AG04450 (cell line): ENCODE results near the gene ABL1. TPM values are rescaled to one million over a fixed set of nuclear protein-coding genes. Genes with fewer than 3 reads are reported as not detected.

Source experiments
- CTCF ChIA-PET: fragments of 300-600, 350-600 bp; formaldehyde crosslinking; extraction: SDS; loops from one replicate; lab custom pipeline; 2022; ENCODE audit warnings: antibody characterized with exemption, inconsistent platforms; lab: Charles Lee
- POLR2A ChIA-PET: fragments of 350-600 bp; formaldehyde crosslinking; extraction: SDS; loops from one replicate; lab custom pipeline; 2021; ENCODE audit warnings: antibody characterized with exemption, inconsistent platforms; lab: Yijun Ruan, JAX
- DNase-seq: peaks from one replicate; pipeline ENCODE4 v3.0.0-alpha.2; 2011; ENCODE audit warnings: low read depth, low spot score
- H3K27ac ChIP-seq: one replicate; pipeline ENCODE4 v1.5.1; 2012; ENCODE audit warnings: low read depth, low read length, control low read depth
- H3K27me3 ChIP-seq: one replicate; pipeline ENCODE4 v1.6.0; 2012; ENCODE audit warnings: low read length; ENCODE audit not compliant: control insufficient read depth, insufficient read depth
- H3K4me3 ChIP-seq: 2 replicates; pipeline ENCODE4 v1.5.1; 2011; ENCODE audit warnings: mild to moderate bottlenecking, low read depth, low read length, control low read depth
- H3K9me3 ChIP-seq: 2 replicates; pipeline ENCODE4 v1.5.1; 2012; ENCODE audit warnings: low read length; ENCODE audit not compliant: control insufficient read depth, insufficient read depth
- CTCF ChIP-seq: IDR thresholded peaks from 2 replicates; pipeline ENCODE4 v1.5.1; 2011; ENCODE audit warnings: low read depth, low read length, control low read depth, inconsistent platforms
- polyA plus RNA-seq: library from polyadenylated mRNA; depleted of rRNA; stranded (reverse); fragments of >200 nt; gene quantifications from 2 replicates; pipeline ENCODE4 v1.2.3, GENCODE V29; 2011

ABL1 gene
- polyA plus RNA-seq, 1 experiment, result 37.5 TPM

- DNase-seq, result no peak
- no peak overlapping the region for H3K27ac ChIP-seq
- no peak overlapping the region for H3K4me3 ChIP-seq
- CTCF ChIA-PET, result no interaction called here
- no peaks in the 10 kb centered on the region for H3K27me3 ChIP-seq
- no peaks in the 10 kb centered on the region for H3K9me3 ChIP-seq
- POLR2A ChIA-PET, result no interaction called here
- TF ChIP-seq CTCF, result no peak
These were observed 94.6 kb downstream of the ABL1 start for GRCh38 chr9:130929571-130930038.

- H3K27ac ChIP-seq, result no peak overlapping the region
- ChIA-PET POLR2A (no interaction called here), CTCF (no interaction called here)
These were observed 95.2 kb downstream of the ABL1 start for GRCh38 chr9:130930132-130930803.

GRCh38 chr9:130930804-130931349 is 95.8 kb downstream of the ABL1 start:
- DNase-seq, result no peak
- POLR2A ChIA-PET, result no interaction called here
- TF ChIP-seq CTCF, result no peak
- CTCF ChIA-PET, result interaction anchor here (1.4 kb wide), 1 partner anchor 224 kb away, joined by 4 read pairs; no protein-coding TSS in a partner anchor
- Histone ChIP-seq H3K4me3 (no peak overlapping the region), H3K27ac (no peak overlapping the region), H3K27me3 (no peaks in the 10 kb centered on the region), H3K9me3 (no peaks in the 10 kb centered on the region)

More at GRCh38 chr9:130930132-130930803, 95.2 kb downstream of the ABL1 start:
- Histone ChIP-seq H3K9me3 (no peaks in the 10 kb centered on the region), H3K27me3 (no peaks in the 10 kb centered on the region), H3K4me3 (no peak overlapping the region)
- no peak for DNase-seq
- no peak for TF ChIP-seq CTCF

GRCh38 chr9:130931508-130932254 is 96.6 kb downstream of the ABL1 start:
- H3K4me3 ChIP-seq, result no peak overlapping the region
- ChIA-PET CTCF (interaction anchor here (1.4 to 2.2 kb wide), 2 partner anchors 65 to 225 kb away, joined by 4 to 13 read pairs; no protein-coding TSS in a partner anchor), POLR2A (interaction anchor here (2.3 kb wide), 1 partner anchor 18 kb away, joined by 9 read pairs; no protein-coding TSS in a partner anchor)
- no peaks in the 10 kb centered on the region for H3K27me3 ChIP-seq
- H3K9me3 ChIP-seq, result no peaks in the 10 kb centered on the region
- TF ChIP-seq CTCF, result no peak
- no peak for DNase-seq
- no peak overlapping the region for H3K27ac ChIP-seq
